Ishikawa (cell line): Measurements from ENCODE around the gene ATL3.

Source experiments
- CEBPB ChIP-seq: IDR thresholded peaks from 2 replicates; pipeline ENCODE4 v1.6.1; 2012
- CREB1 ChIP-seq: IDR thresholded peaks from 2 replicates; pipeline ENCODE4 v1.6.1; 2012; ENCODE audit warnings: low read depth
- EGR1 ChIP-seq: IDR thresholded peaks from 2 replicates; pipeline ENCODE4 v1.6.1; 2012
- EP300 ChIP-seq: IDR thresholded peaks from 2 replicates; pipeline ENCODE4 v1.6.1; 2012; ENCODE audit warnings: borderline replicate concordance
- FOXM1 ChIP-seq: IDR thresholded peaks from 2 replicates; pipeline ENCODE4 v1.6.1; 2012; ENCODE audit warnings: low read depth, borderline replicate concordance
- NFIC ChIP-seq: IDR thresholded peaks from 2 replicates; pipeline ENCODE4 v1.6.1; 2012
- RAD21 ChIP-seq: IDR thresholded peaks from 2 replicates; pipeline ENCODE4 v1.6.1; 2012; ENCODE audit warnings: low read depth
- REST ChIP-seq: IDR thresholded peaks from 2 replicates; pipeline ENCODE4 v1.6.1; 2012; ENCODE audit warnings: low read depth, mild to moderate bottlenecking
- TAF1 ChIP-seq: IDR thresholded peaks from 2 replicates; pipeline ENCODE4 v1.6.1; 2012; ENCODE audit warnings: low read depth, mild to moderate bottlenecking
- TCF12 ChIP-seq: IDR thresholded peaks from 2 replicates; pipeline ENCODE4 v1.6.1; 2012; ENCODE audit warnings: low read depth
- USF1 ChIP-seq: IDR thresholded peaks from 2 replicates; pipeline ENCODE4 v1.6.1; 2012
- YY1 ChIP-seq: IDR thresholded peaks from 2 replicates; pipeline ENCODE4 v1.6.1; 2012; ENCODE audit warnings: low read depth
- ZBTB7A ChIP-seq: IDR thresholded peaks from 2 replicates; pipeline ENCODE4 v1.6.1; 2012; ENCODE audit warnings: low read depth
- TF ChIP-seq, protein P1 (sequence below): IDR thresholded peaks from 2 replicates; pipeline ENCODE4 v1.6.1; 2012

DNA sequence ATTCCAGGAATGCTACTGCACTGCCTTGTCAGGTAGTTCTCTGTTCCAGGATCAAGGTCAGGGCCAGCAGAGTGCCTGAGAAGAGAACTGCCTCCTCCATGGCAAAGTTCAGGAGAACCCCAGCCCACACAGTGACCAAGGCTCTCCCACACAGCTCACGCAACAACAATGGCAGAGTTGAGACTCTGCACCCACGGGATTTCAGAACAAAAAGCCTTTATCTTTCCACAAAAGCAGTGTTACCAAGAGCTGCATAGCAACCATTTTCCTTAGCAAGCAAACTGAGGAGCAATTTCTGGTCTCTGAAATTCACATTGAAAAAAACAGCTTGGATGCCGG lies 68.0 kb downstream of the ATL3 start:
- TF ChIP-seq REST (no peak), FOXM1 (no peak), EP300 (no peak), YY1 (no peak), EGR1 (no peak), CEBPB (no peak), NFIC (no peak), CREB1 (no peak), TAF1 (no peak), RAD21 (no peak), USF1 (no peak), ZBTB7A (no peak), TCF12 (no peak)
- TF ChIP-seq, protein P1, sequence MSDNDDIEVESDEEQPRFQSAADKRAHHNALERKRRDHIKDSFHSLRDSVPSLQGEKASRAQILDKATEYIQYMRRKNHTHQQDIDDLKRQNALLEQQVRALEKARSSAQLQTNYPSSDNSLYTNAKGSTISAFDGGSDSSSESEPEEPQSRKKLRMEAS = no peak
